ENCODE results near the gene STKLD1.
A peak's percentile ranks its signal among the peaks of the same experiment; 100 is the strongest.
"Not testable (repeated sequence)": the region's sequence is repeated elsewhere in the genome, so short reads cannot be mapped to it uniquely, and the experiment has no call there.

STKLD1 gene

GRCh38 chr9:133375724-133376654 is at the start of gene STKLD1, which contains the start of gene SURF4:
Gene STKLD1, plus strand, starts transcription at chr9:133376366. Its CDS starts 108 bp downstream, at chr9:133376474.
Gene SURF4, minus strand, starts transcription at chr9:133376060. Its CDS starts 91 bp downstream, at chr9:133375969.
- peak; percentile 98 for DNase-seq (ENCODE audit: low read depth)

- DNase-seq (ENCODE audit: low read depth) = not testable (repeated sequence)
Measured at GRCh38 chr9:133327021-133327420, 49.1 kb upstream of the STKLD1 start.

- no peak for DNase-seq (ENCODE audit: low read depth)
Measured at GRCh38 chr9:133327834-133328484, 48.2 kb upstream of the STKLD1 start.

- not testable (repeated sequence) for DNase-seq (ENCODE audit: low read depth)
Measured at GRCh38 chr9:133329306-133330156, 46.6 kb upstream of the STKLD1 start.

GRCh38 chr9:133331221-133331620 is 44.9 kb upstream of the STKLD1 start:
- DNase-seq (ENCODE audit: low read depth) = no peak

- DNase-seq (ENCODE audit: low read depth) = no peak
Measured at GRCh38 chr9:133331641-133332380, 44.4 kb upstream of the STKLD1 start.

- DNase-seq (ENCODE audit: low read depth) = no peak
Measured at GRCh38 chr9:133332381-133332730, 43.8 kb upstream of the STKLD1 start.

GRCh38 chr9:133333011-133333410 is 43.2 kb upstream of the STKLD1 start:
- DNase-seq (ENCODE audit: low read depth) = no peak

- DNase-seq (ENCODE audit: low read depth) = no peak
Measured at GRCh38 chr9:133333566-133333965, 42.6 kb upstream of the STKLD1 start.

- DNase-seq (ENCODE audit: low read depth) = no peak
Measured at GRCh38 chr9:133334161-133334560, 42.0 kb upstream of the STKLD1 start.

GRCh38 chr9:133334888-133335287 is 41.3 kb upstream of the STKLD1 start:
- not testable (repeated sequence) for DNase-seq (ENCODE audit: low read depth)

- DNase-seq (ENCODE audit: low read depth) = peak; percentile 97
Measured at GRCh38 chr9:133335924-133336811, 40.0 kb upstream of the STKLD1 start, which contains the start of gene SURF6. Gene SURF6, minus strand, starts transcription at chr9:133336188. Its CDS starts 56 bp downstream, at chr9:133336132.

- DNase-seq (ENCODE audit: low read depth) = no peak
Measured at GRCh38 chr9:133339641-133340040, 36.5 kb upstream of the STKLD1 start.

GRCh38 chr9:133340256-133340655 is 35.9 kb upstream of the STKLD1 start:
- DNase-seq (ENCODE audit: low read depth) = no peak

- DNase-seq (ENCODE audit: low read depth) = no peak
Measured at GRCh38 chr9:133340916-133341315, 35.2 kb upstream of the STKLD1 start.

- no peak for DNase-seq (ENCODE audit: low read depth)
Measured at GRCh38 chr9:133341369-133342068, 34.6 kb upstream of the STKLD1 start.

- DNase-seq (ENCODE audit: low read depth) = no peak
Measured at GRCh38 chr9:133342069-133342406, 34.1 kb upstream of the STKLD1 start.

GRCh38 chr9:133342570-133342969 is 33.6 kb upstream of the STKLD1 start:
- no peak for DNase-seq (ENCODE audit: low read depth)

GRCh38 chr9:133344071-133344470 is 32.1 kb upstream of the STKLD1 start:
- DNase-seq (ENCODE audit: low read depth) = no peak

- DNase-seq (ENCODE audit: low read depth) = no peak
Measured at GRCh38 chr9:133344979-133345378, 31.2 kb upstream of the STKLD1 start.

Data from activated T-cell treated with anti-CD3 and anti-CD28 coated beads for 48 hours (primary cell).